GM19372 (cell line): Measurements from ENCODE around the gene RHOT1.
"Not testable (repeated sequence)": the region's sequence is repeated elsewhere in the genome, so short reads cannot be mapped to it uniquely, and the experiment has no call there.

Experiments
- ATAC-seq: cut with Tn5 transposase; IDR thresholded peaks from one replicate; pipeline ENCODE4 v1.9.1; 2021; ENCODE audit warnings: mild to moderate bottlenecking, low read depth, moderate library complexity; ENCODE audit not compliant: unreplicated experiment

RHOT1 gene

DNA sequence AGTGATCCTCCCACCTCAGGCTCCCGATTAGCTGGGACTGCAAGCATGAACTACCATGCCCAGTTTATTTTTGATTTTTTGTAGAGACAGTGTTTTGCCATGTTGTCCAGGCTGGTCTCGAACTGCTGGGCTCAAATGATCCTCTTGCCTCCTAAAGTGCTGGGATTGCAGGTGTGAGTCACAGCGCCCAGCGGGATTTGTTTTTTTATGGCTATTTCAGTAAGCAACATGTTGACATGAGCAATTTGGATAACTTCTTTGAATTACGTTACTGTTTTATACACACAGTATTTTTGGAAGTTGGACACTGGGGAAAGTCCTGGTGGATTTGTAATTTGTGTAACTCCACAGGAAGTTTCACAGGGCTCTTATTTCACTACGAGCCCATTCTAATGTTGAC is 18.5 kb upstream of the RHOT1 start:
- ATAC-seq: no peak

DNA sequence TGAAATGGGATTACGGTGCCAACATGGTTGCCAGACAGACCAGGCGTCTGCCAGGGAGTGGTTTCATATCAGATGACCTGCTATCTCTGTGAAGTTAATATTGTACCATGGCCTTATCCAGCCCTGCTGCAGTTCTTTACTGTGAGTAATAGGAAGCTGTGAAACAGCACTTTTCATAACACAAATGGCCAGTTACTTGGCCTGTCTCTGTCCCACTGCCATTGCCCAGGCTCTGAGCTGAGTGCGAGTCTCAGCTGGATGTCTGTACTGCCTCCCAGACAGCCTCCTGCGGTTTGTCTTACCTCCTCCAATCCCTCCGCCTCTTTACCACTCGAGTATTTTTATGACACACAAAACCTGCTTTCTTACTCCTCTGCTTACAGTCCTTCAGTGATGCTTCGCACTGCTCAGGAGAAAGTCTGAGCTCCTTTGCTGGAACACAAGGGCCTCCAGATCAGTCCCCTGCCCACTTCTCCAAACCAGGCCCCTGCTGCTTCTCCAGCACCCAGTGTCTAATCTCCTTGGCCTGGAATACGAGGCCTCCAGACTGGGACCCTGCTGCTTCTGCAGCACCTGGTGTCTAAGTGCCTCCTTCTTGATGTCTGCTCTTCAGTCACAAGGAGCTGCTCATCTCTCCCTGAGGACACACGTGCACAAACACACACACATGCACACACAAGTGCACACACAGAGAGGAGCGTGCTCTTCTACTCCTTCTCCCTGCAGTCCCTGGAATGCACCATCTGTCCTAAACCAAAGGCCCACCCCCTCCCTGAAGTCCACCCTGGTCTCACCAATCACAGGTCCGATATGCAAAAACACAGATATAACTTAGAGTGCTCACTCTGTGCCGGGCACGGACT is 17.1 kb upstream of the RHOT1 start:
- ATAC-seq: no peak

DNA sequence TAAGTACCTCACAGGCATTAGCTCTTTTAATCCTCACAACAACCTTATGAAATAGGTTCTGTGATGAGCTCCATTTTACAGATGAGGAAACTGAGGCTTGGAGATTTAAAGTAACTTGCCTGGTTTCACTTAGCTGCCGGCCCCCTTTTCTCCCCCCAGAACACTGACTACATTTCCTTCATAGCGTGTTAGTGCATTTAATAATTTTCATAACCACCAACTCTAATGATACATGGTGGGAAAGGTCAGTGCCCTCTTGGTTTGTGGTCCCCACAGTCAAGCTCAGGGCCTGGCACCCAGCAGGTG is 16.5 kb upstream of the RHOT1 start:
- no peak for ATAC-seq

DNA sequence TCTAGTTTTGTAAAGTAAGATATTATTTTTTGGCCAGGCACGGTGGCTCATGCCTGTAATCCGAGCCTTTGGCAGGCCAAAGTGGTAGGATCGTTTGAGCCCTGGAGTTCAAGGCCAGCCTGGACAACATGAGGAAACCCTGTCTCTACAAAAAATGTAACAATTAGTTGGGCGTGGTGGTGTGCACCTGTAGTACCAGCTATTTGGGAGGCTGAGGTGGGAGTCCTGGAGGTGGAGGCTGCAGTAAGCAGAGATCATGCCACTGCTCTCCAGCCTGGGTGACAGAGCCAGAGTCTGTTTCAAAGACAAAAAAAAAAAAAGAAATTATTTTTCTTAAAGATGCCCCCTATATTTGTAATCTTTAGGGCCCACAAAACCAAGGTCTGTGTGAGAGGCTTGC is 16.0 kb upstream of the RHOT1 start:
- ATAC-seq: no peak

DNA sequence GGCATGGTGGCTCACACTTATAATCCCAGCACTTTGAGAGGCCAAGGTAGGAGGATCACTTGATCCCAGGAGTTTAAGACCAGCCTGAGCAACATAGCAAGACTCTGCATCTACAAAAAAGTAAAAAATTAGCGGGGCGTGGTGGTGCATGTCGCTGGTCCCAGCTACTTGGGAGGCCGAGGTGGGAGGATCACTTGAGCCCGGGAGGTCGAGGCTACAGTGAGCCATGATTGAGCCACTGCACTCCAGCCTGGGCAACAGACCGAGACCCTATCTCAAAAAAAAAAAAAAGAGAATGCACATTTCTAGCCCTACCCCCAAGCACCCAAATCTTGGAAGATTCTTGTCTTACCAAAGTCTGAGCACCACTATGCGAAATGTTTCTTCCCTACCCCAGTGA is 15.6 kb upstream of the RHOT1 start:
- no peak for ATAC-seq

DNA sequence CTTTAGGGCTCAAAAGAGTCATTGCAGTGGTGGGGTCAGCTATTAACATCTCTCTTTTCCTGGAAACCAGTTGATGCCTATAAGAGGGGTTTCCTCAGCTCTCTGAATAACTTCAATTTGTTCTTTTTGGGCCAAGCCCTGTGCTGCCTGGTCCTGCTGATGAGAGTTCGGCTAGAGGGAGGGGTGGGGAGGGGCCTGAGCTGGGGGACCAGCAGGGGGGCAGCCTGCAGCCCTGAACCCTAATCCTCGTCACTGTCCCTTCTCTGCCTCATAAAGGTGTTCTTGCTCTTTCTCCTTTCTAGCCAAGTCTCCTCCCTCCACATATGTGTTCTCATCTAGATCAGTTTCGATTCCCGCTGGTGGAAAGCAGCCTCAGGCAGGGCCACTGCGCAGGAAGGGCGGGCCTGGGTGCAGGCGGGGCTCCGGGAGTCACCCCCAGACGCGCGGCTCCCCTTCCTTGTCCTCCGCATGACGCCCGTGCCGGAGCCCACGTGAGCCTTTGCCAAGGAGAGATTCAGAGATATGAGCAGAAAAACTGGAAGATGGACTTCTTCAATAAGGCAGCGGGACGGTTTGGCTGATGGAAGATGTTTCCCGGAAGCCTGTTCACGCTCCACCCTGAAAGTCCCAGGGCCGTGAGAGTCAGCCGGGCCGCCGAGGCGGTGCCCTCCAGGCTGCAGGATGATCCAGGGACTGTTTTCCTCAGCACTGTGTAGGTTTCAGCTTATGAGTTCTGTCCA is 15.0 kb upstream of the RHOT1 start:
- ATAC-seq: no peak

DNA sequence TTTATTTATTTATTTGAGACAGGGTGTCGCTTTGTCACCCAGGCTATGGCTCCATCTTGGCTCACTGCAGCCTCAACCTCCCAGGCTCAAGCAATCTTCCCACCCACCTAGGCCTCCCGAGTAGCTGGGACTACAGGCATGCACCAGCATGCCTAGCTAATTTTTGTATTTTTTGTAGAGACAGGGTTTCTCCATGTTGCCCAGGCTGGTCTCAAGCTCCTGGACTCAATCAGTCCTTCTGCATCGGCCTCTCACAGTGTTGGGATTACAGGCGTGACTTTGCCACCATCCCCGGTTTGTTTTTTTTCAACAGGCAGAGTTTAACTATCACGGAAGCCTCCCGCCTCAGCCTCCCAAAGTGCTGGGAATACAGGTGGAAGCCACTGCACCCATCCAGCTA is 13.8 kb upstream of the RHOT1 start:
- ATAC-seq: not testable (repeated sequence)

DNA sequence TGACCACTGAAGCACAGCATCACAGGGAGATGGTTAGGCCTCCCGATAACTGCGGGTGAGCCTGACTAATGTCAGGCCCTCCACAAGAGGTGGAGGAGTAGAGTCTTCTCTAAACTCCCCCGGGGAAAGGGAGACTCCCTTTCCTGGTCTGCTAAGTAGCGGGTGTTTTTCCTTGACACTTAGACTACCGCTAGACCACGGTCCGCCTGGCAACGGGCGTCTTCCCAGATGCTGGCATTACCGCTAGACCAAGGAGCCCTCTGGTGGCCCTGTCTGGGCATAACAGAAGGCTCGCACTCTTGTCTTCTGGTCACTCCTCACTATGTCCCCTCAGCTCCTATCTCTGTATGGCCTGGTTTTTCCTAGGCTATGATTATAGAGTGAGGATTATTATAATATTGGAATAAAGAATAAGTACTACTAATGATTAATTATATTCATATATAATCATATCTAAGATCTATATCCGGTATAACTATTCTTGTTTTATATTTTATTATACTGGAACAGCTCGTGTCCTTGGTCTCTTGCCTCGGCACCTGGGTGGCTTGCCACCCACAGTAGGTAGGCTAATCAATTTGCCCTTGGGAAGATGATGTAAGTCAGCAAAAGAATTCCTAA is 6.7 kb upstream of the RHOT1 start:
- ATAC-seq: not testable (repeated sequence)

DNA sequence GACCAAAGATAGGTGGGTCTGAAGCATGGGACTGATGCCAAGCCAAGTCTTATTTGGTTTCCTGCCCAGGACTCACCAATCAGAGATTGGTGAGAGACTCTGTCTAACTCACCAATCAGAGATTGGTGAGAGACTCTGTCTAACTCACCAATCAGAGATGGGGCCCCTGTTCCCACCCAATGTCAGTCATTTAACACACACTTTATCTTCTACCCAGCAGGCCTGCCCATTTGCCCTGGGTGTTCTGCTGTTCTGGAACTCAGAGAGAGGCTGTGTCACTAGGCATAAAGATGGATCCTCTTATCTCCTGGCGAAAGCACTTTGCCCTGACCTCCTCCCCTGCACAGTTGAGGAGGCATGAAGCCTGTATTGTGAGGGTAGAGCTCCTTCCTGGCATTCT is 5.4 kb upstream of the RHOT1 start:
- no peak for ATAC-seq

DNA sequence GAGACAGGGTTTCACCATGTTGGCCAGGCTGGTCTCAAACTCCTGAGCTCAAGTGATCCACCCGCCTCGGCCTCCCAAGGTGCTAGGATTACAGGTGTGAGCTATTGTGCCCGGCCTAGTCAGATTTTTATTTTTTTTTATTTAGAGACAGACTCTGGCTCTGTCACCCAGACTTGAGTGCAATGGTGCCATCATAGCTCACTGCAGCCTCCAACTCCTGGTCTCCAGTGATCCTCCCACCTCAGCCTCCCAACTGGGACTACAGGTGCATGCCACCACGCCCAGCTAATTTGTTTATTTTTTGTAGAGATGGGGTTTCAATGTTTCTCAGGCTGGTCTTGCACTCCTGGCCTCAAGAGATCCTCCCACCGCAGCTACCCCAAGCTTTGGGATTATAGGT is 2.8 kb upstream of the RHOT1 start:
- ATAC-seq: not testable (repeated sequence)

DNA sequence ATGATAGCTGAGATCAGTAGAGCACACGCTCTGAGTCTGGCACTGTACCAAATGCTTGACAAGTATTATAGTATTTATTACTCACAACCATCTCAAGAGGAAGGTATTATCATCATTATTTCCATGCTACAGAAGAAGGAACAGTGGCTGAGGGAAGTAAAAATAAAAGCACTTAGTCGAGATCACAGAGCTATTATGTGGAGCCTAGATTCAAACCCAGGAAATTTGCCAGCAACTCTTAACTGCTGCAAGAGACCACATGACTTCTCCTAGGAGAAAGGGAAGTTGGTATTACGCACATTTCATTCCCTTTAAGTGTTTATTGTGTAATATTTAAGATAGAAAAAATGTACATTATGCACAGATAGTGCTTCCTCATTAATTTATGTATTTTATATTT is 1.0 kb upstream of the RHOT1 start:
- ATAC-seq: no peak

DNA sequence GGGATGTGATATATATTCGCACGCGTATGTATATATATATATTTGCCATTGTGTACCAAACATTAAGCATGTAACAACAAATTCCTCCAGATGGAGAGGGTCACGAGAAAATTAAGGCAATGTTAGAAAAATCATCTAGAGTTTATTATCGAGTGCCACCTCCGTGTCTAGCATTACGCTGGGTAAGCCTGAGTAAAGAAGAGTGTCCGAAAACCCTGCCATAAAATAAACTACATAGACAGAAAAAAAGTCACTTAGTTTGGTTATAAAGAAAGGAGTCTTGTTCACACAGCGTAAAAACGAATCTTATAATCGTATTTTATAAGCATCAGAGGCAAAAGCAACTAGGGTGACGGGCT is 644 bp upstream of the RHOT1 start:
- ATAC-seq: no peak

DNA sequence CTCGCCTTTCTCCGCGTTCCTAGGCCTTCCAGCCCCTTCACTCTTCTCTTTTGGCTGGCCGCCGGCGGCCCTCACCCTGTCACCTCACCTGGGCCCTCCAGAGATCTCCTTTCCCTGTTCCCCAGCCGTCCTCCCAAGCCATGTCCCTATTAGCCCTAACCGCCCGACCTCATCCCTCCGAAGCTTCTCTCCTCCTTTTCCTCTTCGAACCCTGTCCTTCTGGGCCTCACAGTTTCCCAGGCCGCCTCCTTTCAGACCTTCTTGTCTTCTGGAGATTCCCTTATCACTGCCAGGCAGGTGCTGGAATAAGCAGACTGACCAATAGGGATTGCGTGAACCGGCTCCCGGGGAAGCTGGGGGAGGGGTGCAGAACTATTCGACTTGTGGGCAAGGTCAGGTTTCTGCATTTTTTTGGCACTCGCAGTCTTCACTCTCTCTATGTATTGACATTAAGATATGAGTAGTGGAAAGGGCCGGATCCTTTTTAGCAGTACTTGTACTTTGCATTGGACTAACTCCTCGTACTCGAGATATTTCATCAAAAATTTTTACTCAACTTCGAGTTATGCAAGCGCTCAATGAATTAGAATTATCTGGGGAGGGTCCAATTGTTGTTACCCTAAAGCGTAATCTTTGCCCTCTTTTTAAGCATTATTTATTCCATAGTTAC is 690 bp downstream of the RHOT1 start:
- no peak for ATAC-seq

DNA sequence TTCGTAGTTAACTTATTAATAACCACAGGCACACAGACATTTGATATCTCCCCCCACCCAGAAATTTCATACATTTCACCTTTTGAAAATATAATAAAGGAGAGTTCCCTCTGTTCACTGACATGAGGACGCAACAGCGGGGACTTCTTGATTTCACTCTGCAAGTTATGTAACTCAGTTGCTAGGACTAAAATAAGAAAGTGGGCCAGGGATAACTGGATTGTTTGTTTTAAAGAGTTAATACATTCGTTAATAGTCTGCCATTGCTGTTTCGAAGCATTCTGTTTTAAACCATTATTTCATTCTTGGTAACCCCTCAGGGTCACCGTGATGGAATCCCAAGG is 1.2 kb downstream of the RHOT1 start:
- no peak for ATAC-seq

DNA sequence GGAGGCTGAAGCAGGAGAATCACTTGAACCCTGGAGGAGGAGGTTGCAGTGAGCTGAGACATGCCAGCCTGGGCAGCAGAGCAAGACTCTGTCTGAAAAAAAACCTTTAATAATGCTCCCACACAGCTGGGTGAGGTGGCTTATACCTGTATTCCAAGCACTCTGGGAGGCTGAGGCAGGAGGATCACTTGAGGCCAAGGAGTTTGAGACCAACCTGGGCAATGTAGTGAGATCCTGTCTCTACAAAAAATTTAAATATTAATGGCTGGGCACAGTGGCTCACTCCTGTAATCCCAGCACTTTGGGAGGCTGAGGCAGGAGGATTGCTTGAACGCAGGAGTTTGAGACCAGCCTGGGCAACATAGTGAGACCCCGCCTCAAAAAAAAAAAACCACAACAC is 2.1 kb downstream of the RHOT1 start:
- not testable (repeated sequence) for ATAC-seq

DNA sequence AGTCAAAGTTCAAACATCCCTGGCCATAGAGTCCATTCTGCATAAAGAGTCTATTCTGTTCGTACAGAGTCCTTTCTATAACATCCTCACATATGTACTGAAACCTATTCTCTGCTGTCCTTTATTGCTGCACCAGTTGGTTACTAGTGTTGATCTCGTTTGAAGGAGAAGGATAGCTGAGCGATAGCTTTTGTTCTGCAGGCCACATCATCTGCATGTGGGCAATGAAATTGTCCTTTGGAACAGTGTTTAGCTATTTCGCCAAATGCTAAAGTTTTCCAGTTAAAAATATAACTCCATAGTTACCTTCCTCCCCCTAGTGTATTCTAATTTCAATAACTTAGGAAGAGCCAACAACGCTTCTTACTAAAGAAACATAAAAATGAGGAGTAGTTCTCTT is 6.0 kb downstream of the RHOT1 start:
- ATAC-seq: no peak

DNA sequence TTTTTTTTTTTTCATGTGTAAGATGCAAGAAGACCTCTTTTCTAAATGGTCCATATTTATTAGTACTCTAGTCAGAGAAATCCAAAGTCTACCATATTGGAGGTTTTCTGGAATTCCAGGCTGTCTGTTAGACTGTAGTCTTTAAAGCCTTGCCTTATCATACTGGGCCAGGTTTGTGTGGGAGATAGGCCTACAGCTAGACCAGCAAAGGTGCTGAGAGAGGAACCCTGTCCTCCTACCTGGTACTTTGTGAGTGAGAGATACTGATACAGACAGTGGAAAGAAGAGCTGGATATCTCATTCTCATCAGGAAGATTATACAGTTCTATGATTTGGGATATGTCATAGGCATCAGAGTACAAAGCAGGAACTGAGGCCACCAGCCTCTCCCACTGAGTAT is 8.1 kb downstream of the RHOT1 start:
- ATAC-seq: no peak

DNA sequence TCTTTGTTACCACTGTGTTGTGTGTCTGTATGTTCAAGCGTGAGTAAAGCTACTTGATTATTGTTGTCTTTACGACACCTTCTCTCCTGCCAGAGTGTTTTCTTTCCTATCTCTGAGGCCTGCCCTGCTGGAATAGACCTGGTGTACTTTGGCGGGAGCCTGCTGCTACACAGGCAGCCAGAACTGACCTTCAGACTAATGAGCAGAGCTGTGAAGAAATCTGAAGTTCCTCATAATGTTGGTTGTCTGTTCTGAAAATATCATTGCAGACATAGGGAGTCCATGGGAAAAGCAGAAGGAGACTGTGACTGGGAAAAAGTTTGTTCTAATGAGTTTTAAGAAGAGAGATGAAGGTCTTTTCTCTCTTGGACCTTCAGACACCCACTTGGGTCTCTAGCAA is 9.8 kb downstream of the RHOT1 start:
- ATAC-seq: no peak

DNA sequence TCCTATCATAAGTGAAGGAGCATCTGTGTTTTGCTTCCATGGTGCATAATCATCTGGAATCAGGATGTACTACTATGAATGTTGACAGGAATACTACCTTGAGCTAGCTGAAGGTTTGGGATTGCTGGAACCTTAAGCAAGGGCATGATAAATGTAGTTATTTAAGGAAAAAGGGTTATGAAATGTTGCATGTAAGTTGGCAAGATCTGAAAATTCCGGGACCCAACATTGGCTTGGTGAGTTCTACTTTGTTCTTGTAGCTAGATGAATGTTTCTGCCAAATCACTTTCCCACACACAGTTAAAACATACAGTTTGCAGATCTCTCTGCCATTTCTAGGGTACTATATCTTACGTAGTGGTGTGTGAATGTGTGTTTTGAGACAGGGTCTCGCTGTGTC is 13.6 kb downstream of the RHOT1 start:
- ATAC-seq: no peak

DNA sequence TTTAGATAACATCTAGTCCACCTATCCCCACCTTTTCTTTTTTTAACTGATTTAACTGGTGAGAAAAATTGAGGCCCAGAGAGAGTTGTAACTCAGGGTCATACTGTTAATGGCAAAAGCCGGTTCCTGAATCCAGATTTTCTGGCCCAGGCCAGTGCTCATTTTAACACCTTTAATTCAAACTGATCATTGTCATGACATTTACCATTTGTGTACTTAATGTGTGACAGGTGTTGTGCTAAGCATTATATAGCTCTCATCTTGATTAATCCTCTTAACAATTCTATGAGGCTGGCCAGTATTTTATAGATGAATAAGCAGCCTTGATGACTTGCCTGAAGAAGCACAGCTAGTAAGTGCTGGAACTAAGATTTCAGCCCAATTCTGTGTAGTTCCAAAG is 14.4 kb downstream of the RHOT1 start:
- ATAC-seq: no peak

DNA sequence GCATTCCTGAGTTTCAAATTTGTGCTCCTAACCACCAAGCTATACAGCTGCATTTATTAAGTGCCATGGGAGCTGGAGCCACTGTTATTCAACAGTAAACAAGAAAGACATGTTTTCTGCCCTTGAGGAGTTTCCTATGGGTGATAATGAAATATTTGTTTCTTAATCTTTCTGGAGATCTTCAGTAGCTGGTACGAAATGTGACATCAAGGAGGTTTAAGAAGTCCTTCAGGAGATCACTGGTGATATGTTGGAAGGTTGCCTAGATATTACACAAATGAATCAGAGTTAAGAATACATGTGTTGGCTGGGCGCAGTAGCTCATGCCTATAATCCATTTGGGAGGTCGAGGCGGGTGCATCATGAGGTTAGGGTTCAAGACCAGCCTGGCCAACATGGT is 14.9 kb downstream of the RHOT1 start:
- no peak for ATAC-seq
